Measurements from ENCODE around the gene PLA2G6. TPM values are rescaled to one million over a fixed set of nuclear protein-coding genes. Genes with fewer than 3 reads are reported as not detected.

PLA2G6 gene
- total RNA-seq, 2 experiments from 2014 or later, result 48.8 to 50.2 TPM

GRCh38 chr22:38191731-38192474, 10.3 kb upstream of the PLA2G6 start:
- no peak for DNase-seq
- no peak for TF ChIP-seq CTCF (IDR thresholded peaks at IDR 0.05)
- H3K9me3 Mint-ChIP-seq, result no peaks in the 10 kb centered on the region
- ChIA-PET POLR2A (no interaction called here), CTCF (no interaction called here)
- Histone ChIP-seq H3K27ac (ENCODE audit: low read depth in 1 of 2, low read length in 2 of 2) (no peak overlapping the region), H3K4me1 (ENCODE audit: insufficient read depth, low read length) (peaks cover 5% of the 10 kb centered on the region), H3K4me3 (ENCODE audit: low read length) (no peak overlapping the region), H3K27me3 (ENCODE audit: control insufficient read depth in 1 of 2, insufficient read depth in 2 of 2, low read length in 2 of 2) (no peaks in the 10 kb centered on the region), H3K9me3 (ENCODE audit: control insufficient read depth in 1 of 2, insufficient read depth in 1 of 2, low read length in 2 of 2) (no peaks in the 10 kb centered on the region), H3K36me3 (ENCODE audit: insufficient read depth, low read length) (no peaks in the 10 kb centered on the region)
- H3K4me1 Mint-ChIP-seq (ENCODE audit: low read depth), result no peaks in the 10 kb centered on the region
- H3K27me3 Mint-ChIP-seq, result no peaks in the 10 kb centered on the region
- ATAC-seq (ENCODE audit: poor library complexity), result no peak
- no peak overlapping the region for H3K4me3 Mint-ChIP-seq
- H3K36me3 Mint-ChIP-seq (ENCODE audit: low read depth), result no peaks in the 10 kb centered on the region
- H3K27ac Mint-ChIP-seq, result no peak overlapping the region
- intact Hi-C loops (cut with DNase I, micrococcal nuclease), result no loop called here

- intact Hi-C loops (cut with DNase I, micrococcal nuclease), result no loop called here
- no peaks in the 10 kb centered on the region for H3K9me3 ChIP-seq (ENCODE audit: control insufficient read depth in 1 of 2, insufficient read depth in 1 of 2, low read length in 2 of 2)
- no peaks in the 10 kb centered on the region for H3K36me3 Mint-ChIP-seq (ENCODE audit: low read depth)
- no peak overlapping the region for H3K27ac Mint-ChIP-seq
- no peak for TF ChIP-seq CTCF (IDR thresholded peaks at IDR 0.05)
- H3K4me3 ChIP-seq (ENCODE audit: low read length), result no peak overlapping the region
- CTCF ChIA-PET, result no interaction called here
- ATAC-seq (ENCODE audit: poor library complexity) (no peak), DNase-seq (no peak)
- H3K36me3 ChIP-seq (ENCODE audit: insufficient read depth, low read length), result no peaks in the 10 kb centered on the region
- no peaks in the 10 kb centered on the region for H3K4me1 Mint-ChIP-seq (ENCODE audit: low read depth)
- H3K4me1 ChIP-seq (ENCODE audit: insufficient read depth, low read length), result peaks cover 5% of the 10 kb centered on the region
- H3K27me3 ChIP-seq (ENCODE audit: control insufficient read depth in 1 of 2, insufficient read depth in 2 of 2, low read length in 2 of 2), result no peaks in the 10 kb centered on the region
- no peaks in the 10 kb centered on the region for H3K9me3 Mint-ChIP-seq
- POLR2A ChIA-PET, result no interaction called here
- no peaks in the 10 kb centered on the region for H3K27me3 Mint-ChIP-seq
- no peak overlapping the region for H3K4me3 Mint-ChIP-seq
- no peak overlapping the region for H3K27ac ChIP-seq (ENCODE audit: low read depth in 1 of 2, low read length in 2 of 2)
Measured at GRCh38 chr22:38191055-38191454, 9.4 kb upstream of the PLA2G6 start.

- no peaks in the 10 kb centered on the region for H3K27me3 Mint-ChIP-seq
- no peaks in the 10 kb centered on the region for H3K9me3 ChIP-seq (ENCODE audit: control insufficient read depth in 1 of 2, insufficient read depth in 1 of 2, low read length in 2 of 2)
- ChIA-PET CTCF (no interaction called here), POLR2A (no interaction called here)
- peaks cover 5% of the 10 kb centered on the region for H3K4me1 ChIP-seq (ENCODE audit: insufficient read depth, low read length)
- no peaks in the 10 kb centered on the region for H3K4me1 Mint-ChIP-seq (ENCODE audit: low read depth)
- H3K4me3 Mint-ChIP-seq, result no peak overlapping the region
- TF ChIP-seq CTCF (IDR thresholded peaks at IDR 0.05), result no peak
- no peaks in the 10 kb centered on the region for H3K36me3 Mint-ChIP-seq (ENCODE audit: low read depth)
- DNase-seq (no peak), ATAC-seq (ENCODE audit: poor library complexity) (no peak)
- no peaks in the 10 kb centered on the region for H3K9me3 Mint-ChIP-seq
- H3K27ac Mint-ChIP-seq, result no peak overlapping the region
- intact Hi-C loops (cut with DNase I, micrococcal nuclease), result no loop called here
- H3K27ac ChIP-seq (ENCODE audit: low read depth in 1 of 2, low read length in 2 of 2), result no peak overlapping the region
- no peaks in the 10 kb centered on the region for H3K36me3 ChIP-seq (ENCODE audit: insufficient read depth, low read length)
- H3K4me3 ChIP-seq (ENCODE audit: low read length), result no peak overlapping the region
- no peaks in the 10 kb centered on the region for H3K27me3 ChIP-seq (ENCODE audit: control insufficient read depth in 1 of 2, insufficient read depth in 2 of 2, low read length in 2 of 2)
Measured at GRCh38 chr22:38190581-38190980, 9.0 kb upstream of the PLA2G6 start.

Measured in CD4-positive, alpha-beta T cell (primary cell).